GM18868 (cell line): Measurements from ENCODE around the gene NFE2L3.

Source experiments
- ATAC-seq: cut with Tn5 transposase; IDR thresholded peaks from one replicate; pipeline ENCODE4 v1.9.1; 2021; ENCODE audit warnings: mild to moderate bottlenecking, moderate library complexity; ENCODE audit not compliant: unreplicated experiment

Gene NFE2L3

DNA sequence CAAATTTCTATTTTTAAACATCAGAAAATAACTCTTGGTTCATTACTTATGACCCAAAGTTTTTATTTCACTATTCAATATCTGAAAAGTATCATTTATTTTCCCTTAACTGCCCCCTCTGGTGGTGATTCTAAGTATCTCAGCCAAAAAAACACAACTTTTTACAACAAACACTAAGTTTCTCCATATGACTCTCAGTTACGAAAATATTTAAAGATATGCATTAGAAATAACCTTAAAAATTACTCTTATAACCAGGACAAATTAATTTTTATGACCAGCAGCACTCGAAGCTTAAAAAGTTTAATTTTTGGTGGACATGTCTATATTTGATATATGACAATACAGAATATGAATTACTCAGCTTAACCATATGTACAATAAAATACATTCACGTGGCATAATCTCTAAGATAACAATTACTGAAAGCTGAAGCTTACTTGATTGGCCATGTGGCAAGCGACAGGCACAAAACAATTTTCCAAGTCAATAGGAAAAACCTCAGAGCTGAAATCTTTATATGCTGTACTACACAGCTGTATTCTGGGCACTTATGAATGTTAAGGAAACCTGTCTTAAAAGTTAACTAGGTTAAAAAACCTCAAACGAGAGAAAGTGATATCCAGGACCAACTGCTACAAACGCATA, 46.3 kb downstream of the NFE2L3 start:
- no peak for ATAC-seq

DNA sequence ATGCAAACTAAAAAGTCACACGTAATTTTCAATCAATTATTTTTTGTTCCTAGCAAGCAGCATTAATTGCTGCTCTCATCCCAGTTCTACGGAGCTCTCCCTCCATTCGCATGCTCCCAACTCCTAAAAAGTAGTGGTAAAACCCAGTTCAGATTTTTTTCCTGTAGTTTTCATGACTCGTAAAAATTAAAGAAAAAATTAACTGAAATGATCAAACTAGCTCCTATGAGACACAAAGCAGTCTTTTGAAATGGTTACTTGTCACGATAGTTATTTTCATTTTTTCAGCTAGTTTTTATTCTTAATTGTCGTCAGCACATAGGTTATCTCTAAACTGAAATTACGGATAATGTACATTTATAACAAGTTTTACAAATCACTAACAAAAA, 46.8 kb downstream of the NFE2L3 start:
- no peak for ATAC-seq

DNA sequence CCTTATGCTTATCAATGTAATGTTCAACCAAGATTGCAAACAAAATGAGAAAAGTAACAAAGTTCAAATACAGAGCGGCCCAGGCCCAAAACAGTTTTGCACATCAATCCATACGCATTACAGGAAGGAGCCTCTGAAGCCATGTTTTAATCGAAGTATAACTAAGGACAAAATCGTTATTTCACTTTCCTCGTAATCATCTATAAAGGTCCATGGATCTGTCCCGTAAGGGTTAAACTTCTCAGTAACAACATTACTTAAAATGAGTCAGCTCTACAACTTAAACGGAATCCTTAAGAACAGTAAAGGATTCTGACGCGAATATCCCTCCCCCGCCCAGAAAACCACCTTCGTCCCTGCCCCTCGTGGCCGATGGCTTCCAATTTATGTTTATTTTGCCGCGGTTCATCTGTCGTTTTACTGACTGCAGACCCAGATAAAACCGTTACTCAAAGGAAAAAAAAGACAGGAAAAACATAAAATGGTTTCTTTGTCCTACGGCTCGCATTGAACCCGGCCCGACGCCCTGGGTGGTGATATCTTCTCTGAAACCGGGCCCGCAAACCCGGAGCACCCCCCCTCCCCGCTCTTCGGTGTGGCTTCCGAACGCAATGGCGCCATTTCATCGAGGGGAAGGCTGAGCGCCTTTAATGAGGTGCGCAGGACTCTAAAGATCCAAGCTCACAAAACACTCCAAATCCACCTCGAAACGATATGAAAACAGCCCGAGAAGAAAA, 47.5 kb downstream of the NFE2L3 start:
- no peak for ATAC-seq

DNA sequence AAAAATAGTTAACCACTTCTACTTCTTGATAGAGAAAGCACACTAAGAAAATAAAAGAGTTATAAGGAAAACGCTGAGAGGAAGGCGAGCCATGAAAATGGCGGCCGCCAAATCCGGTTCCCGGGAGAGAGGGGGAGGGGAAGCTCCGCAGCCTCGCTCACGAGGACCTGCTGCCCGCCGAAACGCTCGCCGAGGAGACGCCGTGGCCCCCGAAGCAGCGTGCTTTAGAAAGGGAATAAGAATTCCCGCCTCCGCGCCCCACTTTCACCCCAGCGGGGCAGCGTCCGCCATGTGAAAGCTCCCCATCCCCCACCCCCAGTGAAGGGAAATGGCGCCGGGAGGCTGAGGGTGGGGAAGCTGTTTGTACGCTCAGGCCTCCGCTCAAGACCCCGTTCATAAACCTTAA, 48.0 kb downstream of the NFE2L3 start:
- ATAC-seq: no peak

DNA sequence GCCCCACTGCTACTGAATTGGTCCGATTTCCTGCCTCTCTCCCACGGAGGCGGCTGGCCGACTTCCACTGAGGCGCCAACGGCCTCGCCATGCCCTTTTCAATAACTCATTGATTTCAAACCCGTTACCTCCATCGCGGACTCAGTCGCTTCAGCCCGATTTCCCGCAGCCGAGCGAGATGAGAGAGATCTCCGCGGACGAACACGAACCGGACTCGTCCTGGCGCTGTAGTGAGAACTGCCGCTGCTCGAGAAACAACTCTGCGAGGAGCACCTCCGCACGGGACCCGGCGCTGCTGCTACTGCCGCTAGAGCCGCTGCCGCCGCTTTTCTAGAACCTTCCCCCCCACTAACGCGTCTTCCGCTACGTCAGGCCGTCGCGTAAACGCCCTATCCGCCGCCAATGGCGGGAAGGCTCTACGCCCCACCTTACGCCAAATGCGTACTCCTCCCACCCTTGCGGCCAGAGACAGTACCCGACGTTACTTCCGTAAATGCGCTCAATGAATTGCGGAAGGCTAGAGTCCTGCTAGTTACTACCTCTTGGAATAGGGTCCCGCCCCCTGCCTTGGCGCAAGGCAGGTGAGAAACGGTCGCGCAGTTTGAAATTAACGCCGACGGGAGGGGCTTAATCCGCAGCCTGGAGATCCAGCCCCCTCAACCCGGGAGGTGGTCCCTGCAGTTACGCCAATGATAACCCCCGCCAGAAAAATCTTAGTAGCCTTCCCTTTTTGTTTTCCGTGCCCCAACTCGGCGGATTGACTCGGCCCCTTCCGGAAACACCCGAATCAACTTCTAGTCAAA, 48.6 kb downstream of the NFE2L3 start, which contains the start of gene HNRNPA2B1:
TSS of gene HNRNPA2B1 (minus strand) at position 303 of the 803 bp plus-strand sequence. CDS start at position 134, 169 bp downstream.
- peak; percentile 55 for ATAC-seq

DNA sequence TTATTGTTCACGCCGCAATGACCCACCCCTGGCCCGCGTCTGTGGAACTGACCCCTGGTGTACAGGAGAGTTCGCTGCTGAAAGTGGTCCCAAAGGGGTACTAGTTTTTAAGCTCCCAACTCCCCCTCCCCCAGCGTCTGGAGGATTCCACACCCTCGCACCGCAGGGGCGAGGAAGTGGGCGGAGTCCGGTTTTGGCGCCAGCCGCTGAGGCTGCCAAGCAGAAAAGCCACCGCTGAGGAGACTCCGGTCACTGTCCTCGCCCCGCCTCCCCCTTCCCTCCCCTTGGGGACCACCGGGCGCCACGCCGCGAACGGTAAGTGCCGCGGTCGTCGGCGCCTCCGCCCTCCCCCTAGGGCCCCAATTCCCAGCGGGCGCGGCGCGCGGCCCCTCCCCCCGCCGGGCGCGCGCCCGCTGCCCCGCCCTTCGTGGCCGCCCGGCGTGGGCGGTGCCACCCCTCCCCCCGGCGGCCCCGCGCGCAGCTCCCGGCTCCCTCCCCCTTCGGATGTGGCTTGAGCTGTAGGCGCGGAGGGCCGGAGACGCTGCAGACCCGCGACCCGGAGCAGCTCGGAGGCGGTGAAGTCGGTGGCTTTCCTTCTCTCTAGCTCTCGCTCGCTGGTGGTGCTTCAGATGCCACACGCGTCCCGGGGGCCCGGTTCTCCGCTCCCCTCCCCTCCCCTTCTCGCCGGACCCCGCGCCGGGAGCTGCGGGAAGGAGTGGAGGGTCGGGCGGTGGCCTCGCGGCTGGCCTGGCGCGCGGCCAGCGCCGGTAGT, 49.4 kb downstream of the NFE2L3 start, which contains the start of gene CBX3:
TSS of gene CBX3 (plus strand) at position 499 of the 772 bp plus-strand sequence. CDS start 1,254 bp downstream, outside the sequence.
- peak; percentile 45 for ATAC-seq

DNA sequence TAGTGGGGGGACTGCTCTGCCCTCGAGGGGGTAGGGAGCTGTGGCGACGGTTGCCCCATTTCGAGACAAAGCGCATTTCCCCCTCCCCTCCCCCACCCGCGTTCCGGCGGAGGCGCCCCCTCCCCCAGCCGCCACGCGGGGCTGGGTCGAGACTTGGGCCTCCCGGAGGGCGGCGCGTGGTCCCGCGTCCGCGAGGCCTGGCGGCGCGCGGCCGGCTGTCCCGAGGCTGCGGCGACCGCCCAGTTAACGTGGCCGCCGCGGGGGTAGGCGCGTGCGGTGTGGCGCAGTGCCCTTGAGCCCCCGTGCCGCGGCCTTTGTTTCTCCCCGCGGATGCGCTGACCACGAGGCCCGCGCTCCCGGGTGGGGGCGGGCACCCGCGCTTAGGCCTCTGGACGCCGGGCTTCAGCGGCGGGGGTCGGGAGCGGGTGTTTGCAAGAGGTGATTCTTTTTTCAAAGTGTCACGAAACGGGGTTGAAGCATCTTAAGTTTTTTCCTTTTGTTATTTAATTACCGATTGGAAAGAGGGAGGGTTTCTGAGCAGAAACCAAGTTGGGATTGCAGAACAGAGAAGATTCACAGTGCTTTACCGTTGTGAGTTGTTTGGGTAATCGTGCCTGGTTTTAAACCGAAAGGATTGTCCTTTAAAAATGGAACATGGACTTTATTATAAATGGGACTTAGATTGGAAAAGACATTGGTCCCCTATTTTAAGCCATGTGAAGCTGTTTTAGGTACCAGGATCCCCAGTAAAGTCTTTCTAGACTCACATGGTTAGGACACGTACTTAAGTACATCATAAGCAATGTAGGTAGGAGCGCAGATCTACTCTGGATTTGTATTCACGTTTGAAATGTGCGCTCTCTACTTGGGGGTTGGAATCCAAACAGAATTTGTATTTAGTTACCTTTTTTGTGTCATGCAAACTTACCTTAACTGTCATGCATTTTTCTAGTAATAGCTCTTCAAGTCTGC, 50.3 kb downstream of the NFE2L3 start:
- no peak for ATAC-seq

DNA sequence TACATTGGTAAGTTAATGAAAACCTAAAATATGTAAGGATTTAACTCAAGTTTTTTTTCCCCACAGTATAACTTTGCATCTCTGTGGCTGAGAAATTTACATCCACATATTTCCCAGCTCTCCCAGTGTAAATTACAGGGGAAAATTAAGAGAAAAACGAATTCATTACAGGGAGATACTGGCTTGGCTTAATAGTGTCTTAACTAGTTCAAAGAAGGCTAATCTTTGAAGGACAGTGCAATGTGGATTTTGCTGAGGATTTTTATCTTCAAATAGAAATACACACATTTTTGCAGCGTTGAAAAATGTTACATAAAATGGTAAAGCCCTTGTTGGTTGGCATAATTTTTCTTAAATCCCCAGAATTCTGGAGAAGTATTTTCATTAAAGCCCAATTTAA, 51.0 kb downstream of the NFE2L3 start:
- no peak for ATAC-seq

DNA sequence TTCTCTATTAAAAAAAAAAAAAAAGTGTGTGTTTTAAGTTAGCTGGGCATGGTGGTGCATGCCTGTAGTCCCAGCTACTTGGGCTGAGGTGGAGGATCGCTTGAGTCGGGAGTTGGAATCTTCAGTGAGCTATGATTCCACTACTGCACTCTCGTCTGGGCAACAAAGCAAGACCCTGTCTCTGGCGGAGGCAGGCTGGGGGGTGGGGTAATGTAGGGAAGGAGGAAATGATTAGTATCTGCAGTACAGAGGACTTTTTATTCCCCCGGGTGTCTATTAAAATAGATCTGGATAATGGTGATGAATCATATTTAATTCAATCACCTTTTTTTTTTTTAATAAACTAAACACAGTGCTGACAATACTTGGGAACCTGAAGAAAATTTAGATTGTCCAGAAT, 56.0 kb downstream of the NFE2L3 start:
- ATAC-seq: no peak

DNA sequence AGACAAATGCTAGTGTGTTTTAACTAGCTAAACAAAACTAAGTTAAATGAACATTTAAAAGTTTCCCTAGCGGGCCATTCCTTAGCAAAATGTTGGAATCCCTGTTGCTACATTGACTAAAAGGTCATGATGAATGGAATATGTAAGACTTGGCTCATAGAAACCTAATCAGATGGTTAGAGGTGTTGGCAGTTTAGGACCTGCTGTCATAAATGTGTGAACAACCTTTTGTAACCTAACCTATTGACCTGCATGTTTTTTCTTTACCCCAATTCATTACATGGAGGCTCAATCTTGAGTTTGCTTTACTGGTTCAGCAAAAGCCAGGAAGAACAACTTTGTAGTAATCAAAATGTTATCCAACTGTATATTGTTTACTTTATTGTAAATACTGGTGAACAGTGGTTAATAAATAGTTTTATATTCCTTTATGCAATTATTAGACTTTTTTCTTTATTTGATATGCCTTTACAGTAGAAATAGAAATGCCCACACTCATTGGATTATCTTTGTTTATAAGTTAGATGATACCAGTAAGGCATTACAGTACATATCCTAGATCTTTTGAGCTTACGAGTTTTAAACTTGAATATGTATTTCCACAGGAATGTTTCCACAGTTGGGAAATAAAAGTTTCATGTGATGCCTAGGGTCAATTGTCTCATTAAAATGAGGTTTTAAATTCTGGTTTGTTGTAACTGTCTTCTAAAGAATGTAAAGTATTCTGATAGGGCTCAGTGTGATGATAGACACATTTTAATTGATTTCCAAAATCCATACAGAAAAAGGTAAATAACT, 61.1 kb downstream of the NFE2L3 start:
- no peak for ATAC-seq

DNA sequence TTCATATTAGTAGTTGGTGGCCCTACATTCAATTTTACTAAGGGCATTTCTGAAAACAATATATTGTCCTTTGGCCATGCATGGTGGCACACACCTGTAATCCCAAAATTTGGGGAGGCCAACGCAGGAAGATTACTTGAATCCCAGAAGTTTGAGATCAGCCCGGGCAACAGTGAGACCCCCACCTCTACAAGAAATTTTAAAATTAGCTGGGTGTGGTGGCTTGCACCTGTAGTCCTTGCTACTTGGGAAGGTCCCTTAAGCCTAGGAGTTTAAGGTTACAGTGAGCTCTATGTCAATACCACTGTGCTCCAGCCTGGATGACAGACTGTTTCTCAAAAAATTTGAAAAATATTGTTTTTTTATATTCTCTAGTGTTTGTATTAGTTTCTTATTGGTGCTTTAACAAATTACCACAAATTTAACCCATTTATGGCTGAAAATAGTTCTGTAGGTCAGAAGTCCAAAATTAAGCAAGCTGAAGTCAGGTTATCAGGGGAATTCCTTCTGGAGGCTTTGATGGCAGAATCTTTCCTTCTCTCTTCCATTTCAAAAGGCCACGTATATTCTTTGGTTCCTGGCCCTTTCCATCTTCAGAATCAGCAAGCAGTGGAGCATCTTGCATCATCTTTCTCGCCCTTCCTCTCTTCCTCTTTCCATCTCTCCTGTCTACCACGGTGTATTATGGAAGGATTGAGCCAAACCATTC, 62.0 kb downstream of the NFE2L3 start:
- no peak for ATAC-seq

DNA sequence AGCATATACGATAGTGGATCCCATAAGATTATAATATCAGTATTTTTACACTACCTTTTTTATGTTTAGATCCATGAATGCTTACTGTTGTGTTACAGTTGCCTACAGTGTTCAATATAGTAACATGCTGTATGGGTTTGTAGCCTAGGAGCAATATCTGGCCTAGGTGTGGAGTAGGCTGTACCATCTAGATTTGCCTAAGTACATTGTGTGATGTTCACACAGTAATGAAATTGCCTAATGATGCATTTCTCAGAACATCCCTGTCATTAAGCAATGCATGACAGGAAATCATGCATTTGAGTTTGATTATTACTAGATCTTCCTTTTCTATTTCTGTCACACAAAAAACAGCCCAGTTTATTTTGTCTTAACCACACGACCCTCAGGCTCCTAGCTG, 64.1 kb downstream of the NFE2L3 start:
- no peak for ATAC-seq

DNA sequence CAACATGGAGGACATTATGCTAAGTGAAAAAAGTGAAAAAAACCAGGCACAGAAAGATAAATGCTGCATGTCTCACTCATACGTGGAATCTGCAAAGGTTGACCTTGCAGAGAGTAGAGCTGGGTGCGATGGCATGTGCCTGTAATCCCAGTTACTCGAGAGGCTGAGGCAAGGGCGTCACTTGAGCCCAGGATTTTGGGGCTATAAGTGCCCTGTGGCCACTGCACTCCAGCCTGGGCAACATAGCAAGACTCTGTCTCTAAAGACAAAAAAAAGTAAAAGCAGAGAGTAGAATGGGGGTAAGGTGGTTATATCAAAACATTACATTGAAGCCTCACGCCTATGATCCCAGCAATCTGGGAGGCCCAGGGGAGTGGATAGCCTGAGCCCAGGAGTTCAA, 72.4 kb downstream of the NFE2L3 start:
- ATAC-seq: no peak

DNA sequence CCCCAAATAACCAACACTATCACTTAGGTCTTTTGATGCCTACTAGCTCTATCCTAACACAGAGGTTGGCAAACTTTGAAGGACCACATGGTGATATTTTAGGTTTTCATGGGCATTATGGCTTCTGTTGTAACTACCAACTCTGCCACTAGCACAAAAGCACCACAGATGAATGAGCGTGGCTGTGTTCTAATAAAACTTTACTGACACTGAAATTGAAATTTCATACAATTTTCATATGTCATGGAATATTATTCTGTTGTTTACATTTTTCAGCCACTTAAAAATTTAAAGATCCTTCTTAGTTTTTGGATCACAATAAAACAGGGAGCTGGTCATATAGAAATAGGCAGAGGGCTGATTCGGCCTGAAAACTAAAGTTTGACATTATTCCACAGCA, 76.0 kb downstream of the NFE2L3 start:
- no peak for ATAC-seq

DNA sequence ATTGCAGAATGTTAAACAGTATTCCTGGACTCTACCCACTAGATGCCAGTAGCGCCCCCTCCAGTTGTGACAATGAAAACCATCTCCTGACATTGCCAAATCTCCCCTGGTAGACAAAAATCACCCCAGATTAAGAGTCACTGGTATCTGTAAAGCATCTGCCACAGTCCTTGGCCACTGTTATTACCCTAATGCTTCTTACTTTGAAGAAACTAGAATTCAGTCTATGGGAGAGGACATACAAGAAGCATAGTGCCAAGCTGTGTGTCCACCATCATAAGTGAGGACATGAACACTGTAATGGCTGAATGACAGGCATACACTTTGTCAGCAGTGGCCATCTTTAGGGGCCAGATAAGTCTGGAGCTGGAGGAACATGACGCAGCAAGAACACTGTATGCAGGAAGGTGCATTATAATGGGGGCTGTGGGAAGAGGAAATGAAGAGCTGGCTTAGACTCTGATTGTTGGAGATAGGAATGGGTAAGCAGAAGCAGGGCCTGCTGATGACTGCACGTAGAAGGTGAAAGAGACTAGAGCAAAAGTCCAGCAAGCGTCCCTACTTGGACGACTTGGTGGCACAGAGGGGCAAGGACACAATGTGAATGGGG, 82.0 kb downstream of the NFE2L3 start:
- ATAC-seq: no peak
